Sigmoid colon (tissue), 7 donors: ENCODE data around the gene RNF166. TPM values are rescaled to one million over a fixed set of nuclear protein-coding genes. Genes with fewer than 3 reads are reported as not detected.

ENCODE experiments used
- DNase-seq: peaks from one replicate; pipeline ENCODE4 v3.0.0-alpha.2; 2019
- H3K27ac ChIP-seq, 4 donors: fragments of 200-600 bp; sonication (generic); one replicate each; pipeline ENCODE4 v1.5.1; 2016 to 2019; ENCODE audit warnings: mild to moderate bottlenecking in 1 of 4
- H3K27me3 ChIP-seq, 3 donors: fragments of 200-600 bp; sonication (generic); one replicate each; pipeline ENCODE4 v1.5.1; 2019; ENCODE audit warnings: mild to moderate bottlenecking in 1 of 3
- H3K36me3 ChIP-seq, 4 donors: fragments of 200-600 bp; sonication (generic); one replicate each; pipeline ENCODE4 v1.5.1; 2016 to 2019
- H3K4me1 ChIP-seq, 4 donors: fragments of 200-600 bp; sonication (generic); one replicate each; pipeline ENCODE4 v1.5.1; 2017 to 2019
- H3K4me3 ChIP-seq, 4 donors: fragments of 200-600 bp; sonication (generic); one replicate each; pipeline ENCODE4 v1.5.1; 2017 to 2019; ENCODE audit warnings: mild to moderate bottlenecking in 2 of 4, moderate library complexity in 1 of 4
- H3K9me3 ChIP-seq, 4 donors: fragments of 200-600 bp in 3 of 4; sonication (generic) in 3 of 4; one replicate each; pipeline versions ENCODE4 v1.5.1 to v1.6.1; 2013 to 2019
- CTCF ChIP-seq, 4 experiments: fragments of 450-650 bp in 3 of 4; fragments of 200-600 bp in 1 of 4; IDR thresholded peaks; one replicate each; pipeline ENCODE4 v1.5.1; 2016 to 2019; ENCODE audit warnings: antibody characterized with exemption in 4 of 4, mild to moderate bottlenecking in 3 of 4, moderate library complexity in 2 of 4
- EP300 ChIP-seq, 4 donors: sonication (generic); formaldehyde crosslinking; IDR thresholded peaks; one replicate each; pipeline ENCODE4 v1.6.1; 2017; ENCODE audit warnings: antibody characterized with exemption in 4 of 4
- POLR2A ChIP-seq, 2 donors: fragments of 450-650 bp; IDR thresholded peaks; one replicate each; pipeline ENCODE4 v1.6.1; 2016; ENCODE audit warnings: antibody characterized with exemption in 2 of 2, mild to moderate bottlenecking in 2 of 2, moderate library complexity in 2 of 2
- POLR2AphosphoS5 ChIP-seq, 4 donors: sonication (generic); formaldehyde crosslinking; IDR thresholded peaks; one replicate each; pipeline ENCODE4 v1.6.1; 2017; ENCODE audit warnings: antibody characterized with exemption in 4 of 4
- WGBS, 2 donors: extraction: QIAGEN DNeasy Blood & Tissue Kit; methylation state at CpG; one replicate each; pipeline ENCODE4 v1.1.7; 2013; 5-methylcytosine and 5-hydroxymethylcytosine counted together
- intact Hi-C: fragments of 100-400 bp; cut with DNase I; formaldehyde crosslinking; loops from one replicate; pipeline ENCODE4 v1.15.1; 2023
- polyA plus RNA-seq, 3 donors: library from polyadenylated mRNA; stranded (reverse); fragments of 200-250 nt; gene quantifications; one replicate each; pipeline ENCODE4 v1.2.3, GENCODE V29; 2013
- total RNA-seq, 4 donors: library from RNA; depleted of rRNA; stranded (reverse); fragments of >200 nt; gene quantifications; one replicate each; pipeline ENCODE4 v1.1.0, GENCODE V29; 2016
- donor health status: healthy with polysubstance abuse.
- donor health status: Bipolar disorder and iron deficiency.
- donor health status: healthy.

Gene RNF166
- total and polyA plus RNA-seq, 7 donors: 5.4 to 34.8 (median 16.9) TPM

DNA sequence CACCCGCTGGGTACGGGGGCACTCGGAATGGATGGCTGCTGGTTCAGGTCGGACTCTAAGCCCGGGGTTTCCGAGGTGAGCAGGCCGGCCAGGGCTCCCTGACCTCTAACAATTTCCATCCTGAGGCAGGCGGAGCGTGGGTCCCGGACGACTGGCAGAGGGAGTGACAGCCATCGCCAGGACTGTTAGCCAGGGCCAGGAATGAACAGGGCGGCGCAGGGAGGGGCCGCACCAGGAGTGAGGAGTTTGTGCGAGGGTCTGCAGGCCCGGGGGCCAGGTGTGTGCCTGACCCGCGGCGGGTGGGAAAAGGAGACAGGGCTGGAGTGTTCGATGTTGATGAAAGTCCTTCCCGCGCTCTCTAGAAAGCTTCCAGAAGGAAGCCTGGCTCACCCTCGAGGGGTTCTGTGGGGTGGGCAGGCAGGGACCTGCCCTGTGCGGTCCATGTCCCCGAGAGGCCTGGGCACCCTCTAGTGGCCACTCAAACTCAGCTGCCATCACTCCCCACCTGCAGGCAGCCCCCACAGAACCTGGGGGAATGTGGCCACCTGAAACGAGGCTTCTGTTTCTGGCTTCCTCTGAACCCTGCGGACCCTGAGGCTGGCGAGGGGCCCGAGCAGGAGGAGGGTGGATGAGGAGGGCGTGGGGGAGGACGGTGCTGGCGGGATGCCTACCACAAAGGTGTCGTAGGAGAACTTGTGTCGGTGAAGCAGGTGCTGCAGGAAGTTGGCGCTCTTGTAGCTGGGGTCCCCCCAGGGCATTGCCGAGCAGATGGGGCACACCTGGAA is 8.2 kb downstream of the RNF166 start:
- TF ChIP-seq CTCF (IDR thresholded peaks at IDR 0.05): no peak
- TF ChIP-seq EP300 (IDR thresholded peaks at IDR 0.05): no peak
- no peak for TF ChIP-seq POLR2A (IDR thresholded peaks at IDR 0.05)
- TF ChIP-seq POLR2AphosphoS5 (IDR thresholded peaks at IDR 0.05): no peak
- no peak overlapping the region for H3K27ac ChIP-seq
- 84 to 91% methylated on average over 37 of the region's 37 CpGs for WGBS, 2 donors
- peaks cover 0 to 19% (median 4%) of the 10 kb centered on the region in 4 donors for H3K4me1 ChIP-seq
- no peak overlapping the region for H3K4me3 ChIP-seq
- intact Hi-C loops: no loop called here
- no peaks in the 10 kb centered on the region for H3K9me3 ChIP-seq
- no peak for DNase-seq
- H3K36me3 ChIP-seq: peaks cover 9 to 57% (median 31%) of the 10 kb centered on the region in 4 donors
- H3K27me3 ChIP-seq: no peaks in the 10 kb centered on the region

DNA sequence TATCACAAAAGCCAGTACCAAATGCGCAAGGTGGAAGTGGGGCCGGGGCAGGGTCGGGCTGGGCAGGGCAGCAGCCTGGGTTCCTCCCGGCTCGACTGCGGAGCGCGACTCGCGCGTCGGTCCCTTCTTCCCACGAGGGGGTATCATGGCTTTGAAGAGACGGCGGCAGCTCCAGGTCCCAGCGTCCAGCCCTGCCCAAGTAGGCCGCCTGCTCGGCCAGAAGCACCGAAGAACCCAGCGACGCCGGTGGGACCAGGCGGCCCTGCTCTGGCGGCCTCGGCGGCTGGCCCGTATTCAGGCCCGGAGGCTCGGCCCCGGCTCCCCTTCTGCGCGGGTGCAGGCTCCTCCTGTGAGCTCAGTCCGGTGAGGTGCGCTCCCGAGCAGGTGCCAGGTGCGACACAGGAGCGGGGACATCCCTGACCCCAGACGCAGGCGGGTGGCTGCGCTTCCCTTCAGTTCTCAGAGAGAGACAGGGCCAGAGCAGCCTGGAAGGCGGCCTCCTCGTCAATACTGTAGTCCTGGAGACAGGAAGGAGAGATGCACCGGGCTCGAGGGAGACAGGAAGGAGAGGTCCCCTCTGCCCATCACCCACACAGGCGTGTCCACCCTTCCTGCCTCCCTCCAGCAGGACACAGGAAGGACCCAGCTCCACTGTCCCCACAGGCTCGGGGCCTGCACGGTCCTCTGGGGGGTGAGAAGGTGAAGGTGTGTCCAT is 8.9 kb downstream of the RNF166 start:
- Histone ChIP-seq H3K27ac (no peak overlapping the region), H3K36me3 (peaks cover 9 to 53% (median 31%) of the 10 kb centered on the region in 4 donors), H3K9me3 (no peaks in the 10 kb centered on the region), H3K27me3 (no peaks in the 10 kb centered on the region), H3K4me3 (no peak overlapping the region), H3K4me1 (peaks cover 0 to 18% (median 4%) of the 10 kb centered on the region in 4 donors)
- 93 to 95% methylated on average over 47 of the region's 47 CpGs for WGBS, 2 donors
- TF ChIP-seq EP300 (IDR thresholded peaks at IDR 0.05) (no peak), POLR2AphosphoS5 (IDR thresholded peaks at IDR 0.05) (no peak), CTCF (IDR thresholded peaks at IDR 0.05) (no peak), POLR2A (IDR thresholded peaks at IDR 0.05) (no peak)
- no peak for DNase-seq
- intact Hi-C loops: no loop called here

- peaks cover 0 to 6% (median 2%) of the 10 kb centered on the region in 3 donors for H3K27me3 ChIP-seq
- H3K27ac ChIP-seq: no peak overlapping the region
- H3K4me3 ChIP-seq: no peak overlapping the region
- intact Hi-C loops: no loop called here
- peaks cover 9 to 52% (median 31%) of the 10 kb centered on the region in 4 donors for H3K36me3 ChIP-seq
- peaks cover 0 to 10% (median 2%) of the 10 kb centered on the region in 4 donors for H3K4me1 ChIP-seq
- TF ChIP-seq POLR2A (IDR thresholded peaks at IDR 0.05) (no peak), POLR2AphosphoS5 (IDR thresholded peaks at IDR 0.05) (no peak), EP300 (IDR thresholded peaks at IDR 0.05) (no peak), CTCF (IDR thresholded peaks at IDR 0.05) (no peak)
- 87 to 89% methylated on average over 14 of the region's 14 CpGs for WGBS, 2 donors
- no peaks in the 10 kb centered on the region for H3K9me3 ChIP-seq
- no peak for DNase-seq
These were observed 9.8 kb downstream of the RNF166 start for GRCh38 chr16:88696441-88696840.

GRCh38 chr16:88695753-88696152 is 10.5 kb downstream of the RNF166 start:
- H3K4me1 ChIP-seq: peaks cover 0 to 6% (median 0%) of the 10 kb centered on the region in 4 donors
- 92 to 97% methylated on average over 7 of the region's 7 CpGs for WGBS, 2 donors

More at GRCh38 chr16:88695753-88696152, 10.5 kb downstream of the RNF166 start:
- no peak overlapping the region for H3K27ac ChIP-seq
- DNase-seq: no peak
- peaks cover 0 to 13% (median 8%) of the 10 kb centered on the region in 3 donors for H3K27me3 ChIP-seq
- intact Hi-C loops: no loop called here
- no peak overlapping the region for H3K4me3 ChIP-seq
- H3K36me3 ChIP-seq: peaks cover 9 to 50% (median 31%) of the 10 kb centered on the region in 4 donors
- H3K9me3 ChIP-seq: no peaks in the 10 kb centered on the region
- no peak for TF ChIP-seq EP300 (IDR thresholded peaks at IDR 0.05)
- TF ChIP-seq POLR2A (IDR thresholded peaks at IDR 0.05): no peak
- TF ChIP-seq POLR2AphosphoS5 (IDR thresholded peaks at IDR 0.05): no peak
- no peak for TF ChIP-seq CTCF (IDR thresholded peaks at IDR 0.05)
